B cell (primary cell): ENCODE results near the gene MAPK1. TPM values are rescaled to one million over a fixed set of nuclear protein-coding genes. Genes with fewer than 3 reads are reported as not detected.
A peak's percentile ranks its signal among the peaks of the same experiment; 100 is the strongest.

Experiments
- ATAC-seq: fragments of 200-7000 bp; cut with Tn5 transposase; one replicate; pipeline ENCODE4 v1.10.0; 2021; ENCODE audit warnings: low read depth, mild to moderate bottlenecking, moderate number of reproducible peaks, moderate library complexity
- CTCF ChIA-PET: fragments of 350-600 bp; sonication (Branson Sonifier 250); formaldehyde crosslinking; loops from one replicate; lab custom pipeline; 2021; ENCODE audit warnings: antibody characterized with exemption, inconsistent platforms; lab: Charles Lee
- POLR2A ChIA-PET: fragments of 350-600 bp; sonication (Branson Sonifier 250); formaldehyde crosslinking; loops from one replicate; lab custom pipeline; 2021; ENCODE audit warnings: antibody characterized with exemption; lab: Charles Lee
- DNase-seq: peaks from one replicate; pipeline ENCODE4 v3.0.0; 2013
- H2AFZ ChIP-seq: 2 replicates; pipeline ENCODE4 v1.6.1; 2012; ENCODE audit warnings: mild to moderate bottlenecking, low read depth, low read length; ENCODE audit not compliant: insufficient read depth, poor library complexity, severe bottlenecking
- H3K27ac ChIP-seq, 2 donors: 1 replicate in 1 of 2; 2 replicates in 1 of 2; pipeline ENCODE4 v1.5.1; 2012 to 2013; ENCODE audit warnings: low read length in 2 of 2, mild to moderate bottlenecking in 2 of 2, moderate library complexity in 1 of 2
- H3K27me3 ChIP-seq, 4 experiments: fragments of 200-600 bp in 1 of 4; sonication (generic) in 1 of 4; replicated peaks in 1 of 4; 1 replicate in 2 of 4; 2 replicates in 2 of 4; pipeline versions ENCODE4 v1.6.1 to v1.7.0; 2013 to 2016; ENCODE audit warnings: low read length in 3 of 4, mild to moderate bottlenecking in 2 of 4, mixed read lengths in 1 of 4, moderate library complexity in 1 of 4; ENCODE audit not compliant: insufficient read depth in 4 of 4, control insufficient read depth in 3 of 4; ENCODE audit errors: control extremely low read depth in 1 of 4
- H3K36me3 ChIP-seq, 2 experiments: replicated peaks in 1 of 2; 1 replicate in 1 of 2; 2 replicates in 1 of 2; pipeline versions ENCODE4 v1.6.1 to v1.7.1; 2013; ENCODE audit warnings: low read length in 1 of 2; ENCODE audit not compliant: insufficient read depth in 2 of 2, control insufficient read depth in 1 of 2; ENCODE audit errors: control extremely low read depth in 1 of 2, extremely low read depth in 1 of 2
- H3K4me1 ChIP-seq, 2 donors: fragments of 200-600 bp in 1 of 2; sonication (generic) in 1 of 2; 1 replicate in 1 of 2; 2 replicates in 1 of 2; pipeline versions ENCODE4 v1.5.1 to v1.6.1; 2013 to 2017; ENCODE audit warnings: low read length in 2 of 2; ENCODE audit not compliant: control insufficient read depth in 2 of 2, insufficient read depth in 2 of 2
- H3K4me2 ChIP-seq: replicated peaks from 2 replicates; pipeline ENCODE3; 2012; ENCODE audit warnings: mild to moderate bottlenecking, low read depth, low read length; ENCODE audit not compliant: poor library complexity, severe bottlenecking
- H3K4me3 ChIP-seq, 5 experiments: fragments of 200-600 bp in 1 of 5; sonication (generic) in 1 of 5; 1 replicate in 3 of 5; 2 replicates in 2 of 5; pipeline versions ENCODE4 v1.5.1 to v1.7.0; 2011 to 2016; ENCODE audit warnings: low read length in 4 of 5, mild to moderate bottlenecking in 4 of 5, low read depth in 2 of 5, control low read depth in 1 of 5, moderate library complexity in 1 of 5; ENCODE audit not compliant: insufficient read depth in 1 of 5; ENCODE audit errors: control extremely low read depth in 1 of 5, extremely low read depth in 1 of 5
- H3K79me2 ChIP-seq: fragments of 200-600 bp; sonication (generic); one replicate; pipeline ENCODE4 v1.6.0; 2016; ENCODE audit warnings: low read length; ENCODE audit not compliant: control insufficient read depth, insufficient read depth
- H3K9ac ChIP-seq: fragments of 200-600 bp; sonication (generic); 2 replicates; pipeline ENCODE4 v1.6.1; 2017; ENCODE audit warnings: mild to moderate bottlenecking, low read length, moderate library complexity
- H3K9me3 ChIP-seq, 3 donors: one replicate each; pipeline versions ENCODE4 v1.6.1 to v1.7.1; 2013; ENCODE audit warnings: low read length in 2 of 3; ENCODE audit not compliant: control insufficient read depth in 2 of 3, insufficient read depth in 1 of 3; ENCODE audit errors: control extremely low read depth in 1 of 3
- H4K20me1 ChIP-seq: 2 replicates; pipeline ENCODE4 v1.6.0; 2012; ENCODE audit warnings: mild to moderate bottlenecking, low read length; ENCODE audit not compliant: insufficient read depth, control insufficient read depth, poor library complexity, severe bottlenecking
- H3K27ac Mint-ChIP-seq: one replicate; pipeline ENCODE4 v1.8.0; 2021; ENCODE audit warnings: mixed read lengths
- H3K27me3 Mint-ChIP-seq: one replicate; pipeline ENCODE4 v1.8.0; 2021; ENCODE audit warnings: mixed read lengths
- H3K4me1 Mint-ChIP-seq: one replicate; pipeline ENCODE4 v1.8.0; 2021; ENCODE audit warnings: mixed read lengths
- H3K4me3 Mint-ChIP-seq: one replicate; pipeline ENCODE4 v1.8.0; 2021; ENCODE audit warnings: mixed read lengths
- H3K9me3 Mint-ChIP-seq: one replicate; pipeline ENCODE4 v1.8.0; 2022; ENCODE audit warnings: mixed read lengths; ENCODE audit not compliant: insufficient read depth
- EZH2 ChIP-seq: IDR thresholded peaks from 2 replicates; pipeline ENCODE4 v1.6.1; 2012; ENCODE audit warnings: borderline replicate concordance, low read depth, mild to moderate bottlenecking, moderate library complexity, low read length; ENCODE audit not compliant: insufficient read depth, poor library complexity, severe bottlenecking
- WGBS: methylation state at CpG from one replicate; pipeline ENCODE4 v1.1.5; 2013; ENCODE audit warnings: missing lambda C conversion rate; ENCODE audit not compliant: insufficient coverage; 5-methylcytosine and 5-hydroxymethylcytosine counted together
- intact Hi-C: fragments of 100-400 bp; cut with micrococcal nuclease; formaldehyde crosslinking; loops from one replicate; pipeline ENCODE4 v1.10.0; 2022
- polyA plus RNA-seq: library from polyadenylated mRNA; depleted of rRNA; stranded (reverse); fragments of >200 nt; gene quantifications from 2 replicates; pipeline ENCODE4 v1.2.3, GENCODE V29; 2012
- total RNA-seq, 2 donors: library from RNA; stranded (reverse); fragments of 120-200 nt in 1 of 2; gene quantifications; 1 replicate in 1 of 2; 2 replicates in 1 of 2; pipeline versions ENCODE4 v1.2.3 to v1.2.4, GENCODE V29; 2013 to 2022
- TF ChIP-seq, protein P1 (sequence below): fragments of 200-600 bp; IDR thresholded peaks from one replicate; pipeline ENCODE4 v1.8.0; 2022; ENCODE audit warnings: antibody characterized with exemption, mild to moderate bottlenecking

Gene MAPK1
- total and polyA plus RNA-seq, 2 donors (not counting 1 experiment from before 2014, with no cell fraction given) = 24.0 to 155 TPM

DNA sequence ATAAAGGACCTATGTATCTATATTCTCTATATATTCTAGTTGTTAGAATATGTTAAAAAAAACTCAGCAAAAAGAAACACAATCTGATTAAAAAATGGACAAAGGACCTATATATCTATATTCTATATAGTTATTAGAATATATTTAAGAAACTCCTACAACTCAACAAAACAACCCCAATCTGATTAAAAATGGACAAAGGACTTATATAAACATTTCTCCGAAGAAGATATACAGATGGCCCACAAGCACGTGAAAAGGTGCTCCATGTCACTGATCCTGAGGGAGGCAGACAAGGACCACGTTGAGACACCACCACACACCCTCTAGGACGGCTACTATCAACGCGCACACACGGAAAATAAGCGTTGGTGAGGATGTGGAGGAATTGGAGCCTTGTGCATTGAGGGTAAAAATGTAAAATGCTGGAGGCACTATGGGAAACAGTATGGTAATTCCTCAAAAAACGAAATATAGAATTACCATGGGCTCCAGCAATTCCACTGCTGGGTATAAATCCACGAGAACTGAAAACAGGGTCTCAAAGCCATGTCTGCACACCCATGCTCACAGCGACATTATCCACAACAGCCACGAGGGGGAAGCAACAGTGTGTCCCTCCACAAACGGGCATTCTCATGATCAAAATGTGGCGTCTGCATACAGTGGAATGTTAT, 154.6 kb downstream of the MAPK1 start:
- no peaks in the 10 kb centered on the region for H3K9me3 ChIP-seq
- H4K20me1 ChIP-seq = peaks cover 8% of the 10 kb centered on the region
- ChIA-PET CTCF (interaction anchor here (0.7 to 4.2 kb wide), 5 partner anchors 48 to 240 kb away, joined by 3 to 52 read pairs (median 7); partner anchors contain the start of gene PPM1F), POLR2A (interaction anchor here (0.6 kb wide), 1 partner anchor 710 kb away, joined by 3 read pairs; no protein-coding TSS in a partner anchor)
- peaks cover 34% of the 10 kb centered on the region for H3K79me2 ChIP-seq
- H2AFZ ChIP-seq = peak overlapping the region; percentile 42
- peak overlapping the region; percentile 49 for H3K4me3 Mint-ChIP-seq
- H3K9me3 Mint-ChIP-seq = no peaks in the 10 kb centered on the region
- peaks cover 3 to 18% of the 10 kb centered on the region in 2 experiments for H3K36me3 ChIP-seq
- H3K27me3 ChIP-seq = no peaks in the 10 kb centered on the region
- peak overlapping the region; percentile 50 for H3K27ac Mint-ChIP-seq
- peaks cover 0 to 7% of the 10 kb centered on the region in 2 donors for H3K4me1 ChIP-seq
- TF ChIP-seq, protein P1, sequence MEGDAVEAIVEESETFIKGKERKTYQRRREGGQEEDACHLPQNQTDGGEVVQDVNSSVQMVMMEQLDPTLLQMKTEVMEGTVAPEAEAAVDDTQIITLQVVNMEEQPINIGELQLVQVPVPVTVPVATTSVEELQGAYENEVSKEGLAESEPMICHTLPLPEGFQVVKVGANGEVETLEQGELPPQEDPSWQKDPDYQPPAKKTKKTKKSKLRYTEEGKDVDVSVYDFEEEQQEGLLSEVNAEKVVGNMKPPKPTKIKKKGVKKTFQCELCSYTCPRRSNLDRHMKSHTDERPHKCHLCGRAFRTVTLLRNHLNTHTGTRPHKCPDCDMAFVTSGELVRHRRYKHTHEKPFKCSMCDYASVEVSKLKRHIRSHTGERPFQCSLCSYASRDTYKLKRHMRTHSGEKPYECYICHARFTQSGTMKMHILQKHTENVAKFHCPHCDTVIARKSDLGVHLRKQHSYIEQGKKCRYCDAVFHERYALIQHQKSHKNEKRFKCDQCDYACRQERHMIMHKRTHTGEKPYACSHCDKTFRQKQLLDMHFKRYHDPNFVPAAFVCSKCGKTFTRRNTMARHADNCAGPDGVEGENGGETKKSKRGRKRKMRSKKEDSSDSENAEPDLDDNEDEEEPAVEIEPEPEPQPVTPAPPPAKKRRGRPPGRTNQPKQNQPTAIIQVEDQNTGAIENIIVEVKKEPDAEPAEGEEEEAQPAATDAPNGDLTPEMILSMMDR = peak; percentile 83
- no peak for TF ChIP-seq EZH2
- no peak overlapping the region for H3K27ac ChIP-seq
- intact Hi-C loops = loop anchor here (1.0 to 2.0 kb wide), 4 partner anchors 14 to 240 kb away; partner anchors contain the start of genes PPM1F and YPEL1
- peak overlapping the region; percentile 47 for H3K4me2 ChIP-seq
- H3K4me1 Mint-ChIP-seq = peaks cover 8% of the 10 kb centered on the region
- no peak overlapping the region for H3K9ac ChIP-seq
- ATAC-seq (peak; percentile 94), DNase-seq (peak; percentile 75)
- WGBS = 34% methylated on average over 8 of the region's 14 CpGs
- H3K4me3 ChIP-seq = no peak overlapping the region
- H3K27me3 Mint-ChIP-seq = no peaks in the 10 kb centered on the region

DNA sequence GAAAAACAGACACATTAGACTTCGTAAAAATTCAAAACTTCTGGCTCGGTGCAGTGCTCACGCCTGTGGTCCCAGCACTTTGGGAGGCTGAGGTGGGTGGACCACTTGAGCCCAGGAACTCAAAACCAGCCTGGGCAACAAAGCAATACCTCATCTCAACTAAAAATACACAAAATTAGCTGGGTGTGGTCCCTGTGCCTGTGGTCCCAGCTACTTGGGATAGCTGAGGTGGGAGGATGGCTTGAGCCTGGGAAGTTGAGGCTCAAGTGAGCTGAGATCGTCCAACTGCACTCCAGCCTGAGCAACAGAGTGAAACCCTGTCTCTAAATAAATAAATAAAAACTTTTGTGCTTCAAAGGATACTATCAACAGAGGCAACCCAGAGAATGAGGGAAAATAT, 155.6 kb downstream of the MAPK1 start:
- intact Hi-C loops = loop anchor here (2.0 kb wide), 3 partner anchors 15 to 241 kb away; partner anchors contain the start of genes PPM1F and YPEL1
- POLR2A ChIA-PET = no interaction called here
- DNase-seq = no peak

More for the DNA sequence above, 155.6 kb downstream of the MAPK1 start:
- peaks cover 26% of the 10 kb centered on the region for H3K79me2 ChIP-seq
- H3K4me3 ChIP-seq = no peak overlapping the region
- H3K4me2 ChIP-seq = no peak overlapping the region
- H3K27ac ChIP-seq = no peak overlapping the region
- Mint-ChIP-seq H3K9me3 (no peaks in the 10 kb centered on the region), H3K27ac (no peak overlapping the region), H3K4me3 (no peak overlapping the region), H3K27me3 (no peaks in the 10 kb centered on the region), H3K4me1 (peaks cover 8% of the 10 kb centered on the region)
- H3K9ac ChIP-seq = no peak overlapping the region
- no peak for ATAC-seq
- no peaks in the 10 kb centered on the region for H3K9me3 ChIP-seq
- peaks cover 8% of the 10 kb centered on the region for H4K20me1 ChIP-seq
- peaks cover 3 to 23% of the 10 kb centered on the region in 2 experiments for H3K36me3 ChIP-seq
- WGBS = 95% methylated on average over 3 of the region's 4 CpGs
- H3K27me3 ChIP-seq = no peaks in the 10 kb centered on the region
- H3K4me1 ChIP-seq = peaks cover 0 to 7% of the 10 kb centered on the region in 2 donors
- H2AFZ ChIP-seq = no peak overlapping the region
- CTCF ChIA-PET = interaction anchor here (1.0 to 4.2 kb wide), 3 partner anchors 200 to 241 kb away, joined by 3 to 52 read pairs (median 7); partner anchors contain the start of gene PPM1F
- no peak for TF ChIP-seq EZH2
- TF ChIP-seq, protein P1 = no peak
